Neural progenitor cell (in vitro differentiated cells): ENCODE data around the gene RIPPLY1. TPM values are rescaled to one million over a fixed set of nuclear protein-coding genes. Genes with fewer than 3 reads are reported as not detected.
"Not testable (repeated sequence)": the region's sequence is repeated elsewhere in the genome, so short reads cannot be mapped to it uniquely, and the experiment has no call there.

Experiments used
- DNase-seq: peaks from one replicate; pipeline ENCODE4 v3.0.0-alpha.2; 2016; ENCODE audit warnings: low spot score
- H2AFZ ChIP-seq: fragments of 200-600 bp; sonication (generic); replicated peaks from 2 replicates; pipeline ENCODE4 v1.6.1; 2016; ENCODE audit warnings: antibody characterized with exemption
- H3F3A ChIP-seq: fragments of 200-600 bp; sonication (generic); 2 replicates; pipeline ENCODE4 v1.6.1; 2016; ENCODE audit warnings: antibody characterized with exemption, low read depth
- H3K27ac ChIP-seq: fragments of 200-600 bp; sonication (generic); 2 replicates; pipeline ENCODE4 v1.5.1; 2016; ENCODE audit warnings: mild to moderate bottlenecking
- H3K27me3 ChIP-seq: fragments of 200-600 bp; sonication (generic); 2 replicates; pipeline ENCODE4 v1.6.1; 2016; ENCODE audit warnings: mild to moderate bottlenecking, moderate library complexity
- H3K36me3 ChIP-seq: fragments of 200-600 bp; sonication (generic); 2 replicates; pipeline ENCODE4 v1.5.1; 2016
- H3K4me1 ChIP-seq: fragments of 200-600 bp; sonication (generic); 2 replicates; pipeline ENCODE4 v1.6.1; 2016; ENCODE audit warnings: mixed run types
- H3K4me2 ChIP-seq: fragments of 200-600 bp; sonication (generic); 2 replicates; pipeline ENCODE4 v1.6.1; 2016
- H3K4me3 ChIP-seq: fragments of 200-600 bp; sonication (generic); 2 replicates; pipeline ENCODE4 v1.5.1; 2016
- H3K79me2 ChIP-seq: fragments of 200-600 bp; sonication (generic); 2 replicates; pipeline ENCODE4 v1.6.1; 2016; ENCODE audit warnings: low read depth
- H3K9ac ChIP-seq: fragments of 200-600 bp; sonication (generic); 2 replicates; pipeline ENCODE4 v1.6.1; 2016
- H3K9me3 ChIP-seq: fragments of 200-600 bp; sonication (generic); 2 replicates; pipeline ENCODE4 v1.5.1; 2016; ENCODE audit warnings: low read depth
- H4K20me1 ChIP-seq: fragments of 200-600 bp; sonication (generic); 2 replicates; pipeline ENCODE4 v1.6.1; 2016; ENCODE audit warnings: low read depth
- H3K27ac Mint-ChIP-seq: 3 replicates; pipeline ENCODE4 v1.8.0; 2021; ENCODE audit warnings: mixed read lengths
- H3K27me3 Mint-ChIP-seq: 2 replicates; pipeline ENCODE4 v1.8.0; 2022; ENCODE audit warnings: low read depth, mild to moderate bottlenecking, inconsistent platforms, moderate library complexity, mixed read lengths; ENCODE audit not compliant: insufficient read depth
- H3K36me3 Mint-ChIP-seq: 3 replicates; pipeline ENCODE4 v1.8.0; 2021; ENCODE audit warnings: mixed read lengths
- H3K4me1 Mint-ChIP-seq: 3 replicates; pipeline ENCODE4 v1.8.0; 2021; ENCODE audit warnings: mixed read lengths
- H3K4me3 Mint-ChIP-seq: 3 replicates; pipeline ENCODE4 v1.8.0; 2021; ENCODE audit warnings: mild to moderate bottlenecking, moderate library complexity, mixed read lengths
- H3K9me3 Mint-ChIP-seq: 3 replicates; pipeline ENCODE4 v1.8.0; 2020; ENCODE audit warnings: mixed read lengths
- CTCF ChIP-seq: fragments of 200-600 bp; sonication (generic); IDR thresholded peaks from 2 replicates; pipeline ENCODE4 v1.5.1; 2017; ENCODE audit warnings: antibody characterized with exemption, mild to moderate bottlenecking
- EZH2 ChIP-seq: fragments of 200-600 bp; sonication (generic); IDR thresholded peaks from 2 replicates; pipeline ENCODE4 v1.6.1; 2017; ENCODE audit warnings: antibody characterized with exemption, mild to moderate bottlenecking, moderate library complexity
- EZH2phosphoT487 ChIP-seq: fragments of 200-600 bp; sonication (generic); IDR thresholded peaks from 2 replicates; pipeline ENCODE4 v1.6.1; 2017; ENCODE audit warnings: antibody characterized with exemption
- total RNA-seq: library from RNA; depleted of rRNA; stranded (reverse); fragments of >200 nt; gene quantifications from 2 replicates; pipeline ENCODE4 v1.2.3, GENCODE V29; 2015; ENCODE audit warnings: low replicate concordance

Gene RIPPLY1
- total RNA-seq, 1 donor from 2014 or later, result not detected

- Histone ChIP-seq H3K36me3 (no peaks in the 10 kb centered on the region), H2AFZ (no peak overlapping the region), H3K27ac (no peak overlapping the region), H3K9ac (no peak overlapping the region), H3F3A (no peaks in the 10 kb centered on the region), H3K79me2 (no peaks in the 10 kb centered on the region), H3K9me3 (no peaks in the 10 kb centered on the region), H4K20me1 (no peaks in the 10 kb centered on the region), H3K27me3 (no peaks in the 10 kb centered on the region), H3K4me1 (no peaks in the 10 kb centered on the region), H3K4me2 (no peak overlapping the region), H3K4me3 (no peak overlapping the region)
- H3K4me3 Mint-ChIP-seq, result no peak overlapping the region
- no peak overlapping the region for H3K27ac Mint-ChIP-seq
- peaks cover 2% of the 10 kb centered on the region for H3K4me1 Mint-ChIP-seq
- H3K36me3 Mint-ChIP-seq, result no peaks in the 10 kb centered on the region
- TF ChIP-seq CTCF, result no peak
- TF ChIP-seq EZH2, result no peak
- no peak for TF ChIP-seq EZH2phosphoT487
- no peak for DNase-seq
- H3K9me3 Mint-ChIP-seq, result no peaks in the 10 kb centered on the region
- H3K27me3 Mint-ChIP-seq, result peaks cover 5% of the 10 kb centered on the region
These were observed 13.7 kb downstream of the RIPPLY1 start for GRCh38 chrX:106889468-106889867.

DNA sequence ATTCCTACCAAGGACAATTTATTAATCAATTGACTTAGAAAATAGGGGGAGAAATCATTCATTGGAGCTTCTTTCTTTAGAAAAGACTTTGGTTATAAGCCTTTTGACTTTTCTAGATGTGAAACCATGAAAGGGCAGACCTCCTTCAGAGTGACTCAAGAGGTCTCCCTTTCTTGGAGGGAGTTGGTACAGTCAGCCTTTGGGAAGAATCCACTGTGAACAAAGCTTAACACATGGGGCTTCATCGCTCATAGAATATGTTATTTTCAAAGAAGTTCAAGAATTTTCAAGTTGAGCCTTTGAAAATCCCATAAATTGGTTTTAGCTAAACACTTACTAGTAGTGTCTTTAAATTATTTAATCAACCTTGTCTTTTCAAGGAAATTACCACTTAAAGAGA lies 28.0 kb downstream of the RIPPLY1 start:
- Mint-ChIP-seq H3K36me3 (no peaks in the 10 kb centered on the region), H3K4me3 (no peak overlapping the region), H3K4me1 (no peaks in the 10 kb centered on the region), H3K27ac (no peak overlapping the region), H3K9me3 (no peaks in the 10 kb centered on the region), H3K27me3 (no peaks in the 10 kb centered on the region)
- H2AFZ ChIP-seq, result no peak overlapping the region
- H3K27me3 ChIP-seq, result no peaks in the 10 kb centered on the region
- no peak overlapping the region for H3K9ac ChIP-seq
- H3K9me3 ChIP-seq, result peaks cover 4% of the 10 kb centered on the region
- no peak for TF ChIP-seq EZH2
- TF ChIP-seq EZH2phosphoT487, result no peak
- no peak for TF ChIP-seq CTCF
- no peaks in the 10 kb centered on the region for H3K36me3 ChIP-seq
- H3K27ac ChIP-seq, result no peak overlapping the region
- H3F3A ChIP-seq, result no peaks in the 10 kb centered on the region
- no peak overlapping the region for H3K4me3 ChIP-seq
- H3K4me2 ChIP-seq, result no peak overlapping the region
- no peaks in the 10 kb centered on the region for H4K20me1 ChIP-seq
- no peaks in the 10 kb centered on the region for H3K79me2 ChIP-seq
- DNase-seq, result no peak
- no peaks in the 10 kb centered on the region for H3K4me1 ChIP-seq

- TF ChIP-seq CTCF (peak; percentile 62), EZH2phosphoT487 (no peak)
- H3K27me3 Mint-ChIP-seq, result no peaks in the 10 kb centered on the region
These were observed 29.1 kb downstream of the RIPPLY1 start for GRCh38 chrX:106874075-106874474.

GRCh38 chrX:106872796-106873195 lies 30.3 kb downstream of the RIPPLY1 start:
- H3K27ac ChIP-seq, result not testable (repeated sequence)

More at GRCh38 chrX:106874075-106874474, 29.1 kb downstream of the RIPPLY1 start:
- Mint-ChIP-seq H3K4me3 (no peak overlapping the region), H3K27ac (no peak overlapping the region), H3K4me1 (no peaks in the 10 kb centered on the region), H3K9me3 (no peaks in the 10 kb centered on the region), H3K36me3 (no peaks in the 10 kb centered on the region)
- no peaks in the 10 kb centered on the region for H3F3A ChIP-seq
- peak; percentile 12 for DNase-seq
- H3K9me3 ChIP-seq, result peaks cover 1% of the 10 kb centered on the region
- no peak overlapping the region for H2AFZ ChIP-seq
- no peak overlapping the region for H3K4me3 ChIP-seq
- no peaks in the 10 kb centered on the region for H3K36me3 ChIP-seq
- no peak overlapping the region for H3K27ac ChIP-seq
- no peaks in the 10 kb centered on the region for H3K4me1 ChIP-seq
- no peaks in the 10 kb centered on the region for H4K20me1 ChIP-seq
- no peaks in the 10 kb centered on the region for H3K79me2 ChIP-seq
- H3K27me3 ChIP-seq, result no peaks in the 10 kb centered on the region
- H3K9ac ChIP-seq, result no peak overlapping the region
- no peak overlapping the region for H3K4me2 ChIP-seq

More at GRCh38 chrX:106872796-106873195, 30.3 kb downstream of the RIPPLY1 start:
- not testable (repeated sequence) for H3K4me2 ChIP-seq, H3K4me1 ChIP-seq, H3K27ac Mint-ChIP-seq, H3K27me3 ChIP-seq, DNase-seq, H2AFZ ChIP-seq, H3K4me1 Mint-ChIP-seq, H3K9me3 Mint-ChIP-seq, H3K4me3 Mint-ChIP-seq, H3K9ac ChIP-seq, H4K20me1 ChIP-seq, H3K36me3 ChIP-seq, H3K9me3 ChIP-seq, H3F3A ChIP-seq, H3K4me3 ChIP-seq, H3K36me3 Mint-ChIP-seq, H3K79me2 ChIP-seq, H3K27me3 Mint-ChIP-seq
